ENCODE results near the gene PPM1L. TPM values are rescaled to one million over a fixed set of nuclear protein-coding genes. Genes with fewer than 3 reads are reported as not detected.

Gene PPM1L
- total RNA-seq, 1 donor from 2014 or later = 1.8 TPM

DNA sequence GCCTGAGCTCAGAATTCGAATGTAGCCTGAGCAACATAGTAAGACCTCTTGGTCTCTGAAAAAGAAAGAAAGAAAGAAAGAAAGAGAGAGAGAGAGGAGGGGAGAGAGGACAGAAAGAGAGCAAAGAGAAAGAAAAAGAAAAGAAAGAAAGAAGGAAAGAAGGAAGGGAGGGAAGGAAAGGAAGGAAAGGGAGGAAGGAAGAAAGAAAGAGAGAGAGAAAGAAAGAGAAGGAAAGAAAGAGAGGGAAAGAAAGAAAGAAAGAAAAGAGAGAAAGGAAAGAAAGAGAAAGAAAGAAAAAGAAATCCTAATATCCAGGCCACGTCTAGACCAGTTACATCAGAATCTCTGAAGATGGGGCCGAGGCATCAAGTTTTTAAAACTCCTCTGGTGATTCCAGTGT, 50.7 kb downstream of the PPM1L start:
- no peak for DNase-seq (ENCODE audit: low read depth, low spot score)

DNA sequence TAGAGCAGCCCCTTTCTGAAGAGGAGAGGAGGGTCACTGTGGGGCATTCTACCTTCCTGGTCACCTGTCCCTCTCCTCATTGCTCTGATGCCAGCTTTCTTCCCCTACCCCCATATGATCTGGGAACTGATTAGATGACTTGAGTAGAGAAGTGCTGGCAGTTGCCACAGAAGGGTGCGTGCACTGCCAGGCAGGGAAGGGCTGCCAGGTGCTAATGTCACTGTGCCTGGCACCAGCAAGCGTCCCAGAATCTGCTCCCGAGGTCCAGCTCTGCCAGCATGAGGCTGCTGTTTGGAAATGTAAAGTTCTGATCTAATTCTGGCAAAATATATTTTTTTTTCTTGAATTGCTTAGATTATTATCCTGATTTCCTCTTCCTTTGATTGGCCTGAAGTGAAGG, 52.8 kb downstream of the PPM1L start:
- no peak for DNase-seq (ENCODE audit: low read depth, low spot score)

DNA sequence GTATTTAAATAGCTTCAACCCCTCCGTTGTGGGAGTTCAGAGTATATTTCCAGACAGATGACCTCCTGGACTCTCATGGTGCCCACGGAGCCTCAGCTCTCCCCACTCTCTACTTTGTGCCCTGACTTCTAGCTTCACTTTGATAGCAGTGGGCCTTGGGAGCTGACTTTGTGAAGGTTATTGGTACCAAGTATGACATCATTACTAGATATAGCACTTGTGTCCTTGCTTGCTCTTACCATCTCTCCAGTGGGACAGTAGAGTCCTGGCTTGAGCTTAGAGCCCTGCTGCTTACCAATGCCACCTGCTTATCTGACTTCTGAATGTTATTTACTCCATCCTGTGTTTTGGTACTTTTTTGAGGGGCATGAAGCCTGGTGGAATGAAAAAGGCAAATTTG, 53.4 kb downstream of the PPM1L start:
- DNase-seq (ENCODE audit: low read depth, low spot score) = no peak

DNA sequence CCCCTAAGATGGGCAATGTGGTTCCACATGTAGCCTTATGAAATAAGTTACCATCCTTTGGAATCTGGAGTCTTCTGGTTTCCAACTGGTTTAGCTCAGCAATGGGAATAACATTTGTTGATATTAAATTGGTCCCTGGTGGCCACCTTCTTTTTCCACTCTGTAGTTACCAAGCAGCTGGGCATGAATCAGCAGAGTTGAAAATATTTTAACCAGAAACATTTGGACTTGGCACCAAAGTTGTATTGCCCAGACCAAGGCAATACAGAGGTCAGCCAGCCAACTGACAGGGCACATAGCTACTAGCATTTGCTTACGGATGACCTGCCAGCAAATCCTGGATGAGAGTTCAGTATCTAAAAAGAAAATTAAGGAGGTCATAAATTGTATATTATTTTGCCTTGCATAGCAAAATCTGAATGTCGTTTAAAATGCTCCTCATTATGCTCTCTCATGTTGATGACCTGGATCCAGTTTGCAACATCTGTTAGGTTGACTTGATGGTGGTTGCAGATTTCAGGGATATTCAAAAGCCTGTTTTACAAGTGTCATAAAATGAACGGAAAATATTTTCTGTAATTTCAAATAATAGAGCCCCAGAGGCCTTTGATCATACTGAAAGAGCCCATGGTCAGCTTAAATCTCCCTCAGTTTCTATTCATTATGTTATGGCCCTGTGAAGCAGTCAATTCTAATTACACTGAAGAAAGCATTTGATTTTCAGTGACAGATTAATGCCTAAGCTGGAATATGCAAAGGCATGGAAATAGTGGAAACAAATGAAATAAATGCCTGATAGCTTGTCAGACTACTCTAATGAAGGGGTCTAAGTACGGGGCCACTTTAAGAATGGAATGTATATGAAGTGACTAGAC, 54.6 kb downstream of the PPM1L start:
- no peak for DNase-seq (ENCODE audit: low read depth, low spot score)

DNA sequence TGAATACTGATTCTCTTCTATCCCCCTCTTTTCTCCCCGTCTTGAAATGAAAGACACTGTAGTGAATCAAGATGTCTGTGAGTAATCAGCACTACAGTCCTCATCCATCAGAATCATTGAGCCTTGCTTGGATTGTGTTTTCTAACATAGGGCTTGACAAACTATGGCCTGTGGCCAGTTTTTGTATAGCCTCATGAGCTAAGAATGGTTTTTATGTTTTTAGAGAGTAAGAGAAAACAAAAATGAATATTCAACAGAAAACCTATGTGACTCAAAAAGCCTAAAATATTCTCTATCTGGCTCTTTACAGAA, 55.2 kb downstream of the PPM1L start:
- DNase-seq (ENCODE audit: low read depth, low spot score) = no peak

DNA sequence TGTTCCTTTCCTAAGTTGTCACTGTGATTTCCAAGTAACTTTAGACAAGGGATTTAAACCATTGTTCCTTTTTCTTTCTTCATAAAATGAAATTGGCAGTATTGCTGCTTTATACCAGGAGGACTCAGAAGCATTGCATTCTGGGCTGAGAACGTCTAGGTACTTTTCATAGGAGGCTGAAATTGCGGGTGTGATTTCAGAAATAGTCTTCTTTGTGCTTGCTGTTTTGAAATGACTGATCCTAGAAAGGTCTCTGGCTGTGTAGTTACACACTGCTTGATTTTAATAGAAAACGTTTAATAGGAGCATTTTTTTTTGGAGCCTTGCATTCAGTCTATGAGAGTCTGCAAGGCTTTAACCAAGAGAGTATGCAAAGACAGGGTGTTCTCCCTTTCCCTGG, 56.3 kb downstream of the PPM1L start:
- no peak for DNase-seq (ENCODE audit: low read depth, low spot score)

DNA sequence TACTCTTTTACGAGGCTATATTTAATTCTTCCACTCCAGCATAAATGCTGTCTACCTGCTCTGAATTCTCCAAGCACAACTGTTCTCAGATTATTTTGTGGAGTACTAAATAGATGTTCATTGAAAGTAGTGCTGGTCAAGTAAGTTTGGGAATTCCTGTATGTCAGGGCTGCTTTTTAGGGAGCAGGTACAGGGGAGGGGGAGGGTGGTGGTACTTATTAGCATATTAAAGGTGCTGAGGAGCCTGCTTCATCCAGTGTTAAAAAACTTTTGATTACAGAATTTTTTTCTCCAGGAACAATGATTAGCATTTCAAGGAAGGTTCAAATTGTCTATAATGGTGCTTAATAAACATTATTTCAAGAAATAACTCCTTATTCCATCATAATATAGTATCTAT, 59.2 kb downstream of the PPM1L start:
- no peak for DNase-seq (ENCODE audit: low read depth, low spot score)

DNA sequence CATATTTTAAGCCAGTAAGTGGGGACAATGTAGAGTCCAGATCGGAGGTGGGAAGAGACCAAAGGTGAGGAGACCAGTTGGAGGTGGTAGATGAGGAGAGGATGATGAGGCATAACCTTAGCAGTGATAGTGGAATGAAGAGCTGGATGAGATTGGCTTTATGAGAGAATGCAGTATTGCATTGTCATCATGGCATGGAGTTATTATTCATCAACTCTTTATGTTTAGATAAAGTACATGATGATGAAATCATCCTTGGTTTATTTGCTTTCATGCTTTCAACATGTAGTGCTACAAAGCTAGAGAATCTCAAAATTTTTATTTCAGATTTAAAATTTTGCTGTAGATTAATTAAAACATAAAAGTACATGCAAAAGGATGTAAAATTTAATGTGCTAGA, 64.0 kb downstream of the PPM1L start:
- DNase-seq (ENCODE audit: low read depth, low spot score) = no peak

DNA sequence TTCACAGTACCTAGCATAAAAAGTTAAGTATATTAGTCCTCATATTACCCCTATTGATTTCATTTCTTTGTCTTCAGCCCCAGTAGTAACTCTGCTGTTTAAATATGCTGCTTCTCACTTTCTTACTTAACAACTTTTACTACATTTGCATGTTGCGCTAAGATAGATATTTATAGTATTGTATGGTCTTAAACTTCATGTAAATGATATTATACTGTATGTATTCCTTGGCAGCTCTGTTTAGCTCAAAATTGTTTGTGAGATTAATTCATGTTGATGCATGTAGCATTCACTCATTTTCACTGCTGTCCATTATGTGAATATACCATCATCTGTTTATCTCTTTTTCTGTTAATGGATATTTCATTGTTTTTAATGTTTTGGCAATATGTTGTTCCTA, 64.4 kb downstream of the PPM1L start:
- DNase-seq (ENCODE audit: low read depth, low spot score) = no peak

DNA sequence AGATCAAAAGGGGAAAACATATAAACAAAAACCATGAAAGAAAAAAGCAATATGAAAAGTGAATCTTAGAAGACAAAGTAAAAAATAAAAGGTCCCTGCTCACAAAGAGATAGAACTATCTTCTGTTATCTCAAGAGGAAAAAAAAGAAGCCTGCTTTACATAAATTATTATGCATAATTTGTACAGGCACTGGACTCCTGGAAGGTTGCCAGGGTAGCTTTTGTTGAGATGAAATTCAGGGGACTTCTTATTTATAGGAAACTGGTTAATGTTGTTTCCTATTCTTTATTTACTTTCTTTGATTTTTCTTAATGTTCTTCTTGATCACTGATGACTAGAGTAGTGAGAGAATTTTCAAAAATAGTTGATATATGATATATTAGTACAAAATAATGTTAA, 66.9 kb downstream of the PPM1L start:
- no peak for DNase-seq (ENCODE audit: low read depth, low spot score)

DNA sequence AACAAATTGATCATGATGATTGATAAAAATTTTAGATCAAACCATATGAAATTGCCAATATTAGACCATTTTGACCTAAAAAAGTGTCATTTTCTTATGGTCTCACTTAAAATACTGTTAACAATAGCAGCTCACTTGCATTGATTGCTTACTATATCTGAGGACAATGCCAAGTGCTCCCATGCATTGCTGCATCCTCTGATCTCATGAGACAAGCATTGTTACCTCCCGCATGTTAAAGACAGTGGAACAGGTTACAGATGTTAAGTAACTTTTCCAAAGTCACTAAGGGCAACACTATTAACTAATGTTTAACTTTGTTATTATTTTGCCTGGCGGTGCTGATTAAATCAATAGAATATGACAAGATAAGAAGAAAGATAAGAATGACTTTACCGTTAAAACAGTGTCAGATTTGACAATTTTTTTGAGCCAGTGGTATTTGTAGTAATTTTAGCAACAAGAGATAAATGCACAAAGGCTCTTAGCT, 69.3 kb downstream of the PPM1L start:
- DNase-seq (ENCODE audit: low read depth, low spot score) = no peak

DNA sequence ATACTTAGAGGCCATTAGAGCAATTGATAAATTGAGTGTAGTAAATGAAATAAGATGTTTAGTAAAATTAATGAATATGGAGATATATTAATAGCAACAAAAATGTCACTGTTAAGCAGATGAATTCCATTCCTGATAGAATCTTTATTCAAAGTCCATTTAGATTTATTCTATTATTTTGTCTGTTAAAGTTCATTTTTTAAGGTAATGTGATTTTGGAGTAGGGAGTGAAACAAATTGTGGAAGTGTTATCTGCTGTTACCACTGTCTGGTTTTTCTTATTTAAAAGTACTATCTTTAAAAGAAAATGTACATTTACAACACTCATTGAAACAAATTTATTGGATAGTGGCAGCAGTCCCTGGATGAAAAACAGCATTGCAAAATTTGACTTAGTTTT, 70.4 kb downstream of the PPM1L start:
- DNase-seq (ENCODE audit: low read depth, low spot score) = no peak

DNA sequence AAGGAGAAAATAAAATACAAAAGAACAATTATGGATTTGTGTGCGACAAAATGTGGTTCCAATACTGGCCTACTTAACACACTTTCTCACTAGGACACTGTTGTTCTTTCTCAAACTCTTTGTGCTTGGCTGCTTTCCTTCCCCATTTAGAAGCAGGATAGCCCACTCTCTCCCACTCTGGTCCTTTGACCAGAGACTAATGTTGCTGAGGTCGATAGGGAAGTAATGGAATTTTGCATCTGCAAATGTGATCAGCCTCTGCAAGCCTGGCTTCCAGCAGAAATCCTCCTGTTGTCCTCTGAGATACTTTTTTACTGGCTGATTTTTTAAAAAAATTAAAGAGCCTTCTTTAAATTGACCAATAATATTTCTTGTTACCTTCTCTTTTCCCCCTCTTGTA, 71.0 kb downstream of the PPM1L start:
- no peak for DNase-seq (ENCODE audit: low read depth, low spot score)

DNA sequence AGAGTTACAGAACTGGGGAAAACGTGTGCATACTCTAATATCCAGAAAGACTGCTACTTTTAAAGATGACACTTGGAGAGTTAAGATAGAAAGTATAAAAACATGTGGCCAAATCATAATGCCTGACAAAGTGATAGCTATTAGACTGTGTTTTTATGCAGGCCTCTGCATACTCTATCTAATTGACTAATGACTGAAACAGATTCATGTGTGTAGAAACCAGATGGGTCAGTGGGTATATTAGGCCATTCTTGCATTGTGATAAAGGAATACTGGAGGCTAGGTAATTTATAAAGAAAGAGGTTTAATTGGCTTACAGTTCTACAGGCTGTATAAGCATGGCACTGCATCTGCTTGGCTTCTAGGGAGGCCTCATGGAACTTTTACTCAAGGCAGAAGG, 71.5 kb downstream of the PPM1L start:
- DNase-seq (ENCODE audit: low read depth, low spot score) = no peak

DNA sequence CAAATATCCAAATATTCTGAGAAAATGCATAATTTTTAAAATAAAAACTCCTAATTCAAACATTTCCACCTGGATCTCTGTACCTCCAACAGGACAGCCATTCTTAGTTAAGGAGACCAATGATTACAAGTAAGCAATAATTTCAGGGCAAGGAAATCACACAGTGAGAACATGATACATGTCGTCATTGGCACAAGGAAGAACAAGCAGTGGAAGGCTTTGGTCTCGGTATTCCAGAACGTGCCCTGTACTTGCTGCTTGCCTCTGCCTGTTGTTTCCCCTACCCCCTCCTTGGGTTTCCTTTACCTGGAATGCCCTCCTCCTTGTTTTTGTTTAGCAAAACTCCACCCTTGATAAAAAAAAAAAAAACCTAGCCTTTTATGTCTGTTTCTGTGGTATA, 72.8 kb downstream of the PPM1L start:
- DNase-seq (ENCODE audit: low read depth, low spot score) = no peak

DNA sequence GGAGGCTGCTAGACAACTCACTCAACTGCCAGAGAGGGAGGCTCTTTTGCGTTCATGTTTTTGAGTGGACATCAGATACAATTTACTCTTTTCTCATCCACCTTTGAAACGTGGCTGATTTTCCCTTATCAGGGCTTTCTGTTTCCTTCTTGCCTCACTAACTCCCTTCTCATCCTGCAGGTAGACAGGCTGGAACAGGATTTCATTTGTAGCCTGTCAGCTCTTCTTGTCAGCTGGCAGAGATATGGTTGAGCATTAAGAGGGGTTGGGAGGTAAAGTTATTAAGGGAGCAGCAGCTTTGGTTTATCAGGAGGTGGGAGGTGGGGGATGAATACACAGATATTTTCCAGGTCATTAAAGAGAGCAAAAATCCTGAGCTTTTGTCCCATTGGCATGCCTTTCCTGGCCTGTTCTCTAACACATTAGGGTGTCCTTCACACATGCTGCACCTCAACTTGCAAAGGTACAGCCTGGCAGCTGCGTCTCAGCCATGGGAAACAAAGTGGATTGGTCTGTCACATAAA, 73.5 kb downstream of the PPM1L start:
- no peak for DNase-seq (ENCODE audit: low read depth, low spot score)

DNA sequence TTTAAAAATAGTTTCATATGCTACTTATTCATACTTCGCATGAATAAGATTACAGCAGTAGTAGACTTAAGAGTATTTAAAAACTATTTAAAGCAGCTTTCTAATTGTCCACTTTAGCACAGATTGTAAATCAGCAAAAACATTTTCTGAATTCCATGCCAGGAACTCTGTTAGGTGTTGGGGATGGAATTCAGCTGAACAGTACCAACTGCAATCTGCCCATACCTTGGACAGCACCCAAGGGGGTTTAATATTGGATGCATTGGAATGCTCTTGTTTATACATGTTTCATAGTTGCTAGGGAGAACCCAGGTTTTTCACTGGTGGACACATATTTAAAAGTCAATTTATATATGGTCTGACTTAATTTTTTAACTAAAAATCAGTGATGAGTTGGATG, 74.8 kb downstream of the PPM1L start:
- no peak for DNase-seq (ENCODE audit: low read depth, low spot score)

DNA sequence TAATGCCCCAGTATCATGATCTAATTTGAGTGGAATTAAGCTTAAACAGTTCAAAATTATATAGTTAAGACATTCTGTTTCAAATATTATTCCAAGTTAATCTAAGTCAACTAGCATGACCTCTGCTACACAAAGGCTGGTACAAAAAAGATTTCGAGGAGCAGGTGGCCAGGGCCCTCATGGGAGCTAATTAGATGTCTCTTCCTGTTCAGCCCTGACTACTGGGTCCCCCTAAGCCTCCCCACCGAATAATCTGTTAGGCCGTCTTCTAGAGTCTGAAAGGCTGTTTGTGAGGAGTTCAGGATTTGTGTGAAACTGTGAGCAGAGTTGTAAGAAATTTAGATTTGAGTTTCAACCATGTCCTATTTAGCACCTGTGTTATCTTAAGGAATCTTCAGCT, 75.4 kb downstream of the PPM1L start:
- no peak for DNase-seq (ENCODE audit: low read depth, low spot score)

DNA sequence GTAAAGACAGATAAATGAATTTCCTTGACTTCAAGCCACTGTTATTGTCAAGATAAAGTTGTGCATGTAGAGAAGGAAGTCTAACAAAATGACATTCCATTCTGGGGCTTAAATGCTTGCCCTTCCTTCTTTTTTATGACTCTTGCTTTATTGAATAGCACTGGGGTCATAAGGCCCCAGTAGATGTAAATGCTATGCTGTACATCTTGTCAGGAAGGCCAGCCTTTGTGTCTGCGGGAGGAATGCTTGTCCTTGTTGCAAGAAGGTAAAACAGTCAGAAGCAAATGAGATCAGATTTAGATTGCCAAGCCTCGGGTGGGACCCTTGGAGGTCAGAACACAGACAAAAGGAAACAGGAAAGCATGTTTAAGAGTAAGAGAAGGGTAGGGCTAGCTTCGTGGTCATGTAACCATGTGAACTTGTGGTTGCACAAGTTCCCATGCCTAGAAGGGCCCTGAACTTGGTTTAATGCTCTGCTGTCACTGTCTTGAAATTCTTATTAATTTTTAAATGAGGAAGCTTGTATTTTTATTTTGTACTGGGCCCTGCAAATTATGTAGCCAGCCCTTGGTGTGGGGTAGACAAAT, 81.5 kb downstream of the PPM1L start:
- no peak for DNase-seq (ENCODE audit: low read depth, low spot score)

DNA sequence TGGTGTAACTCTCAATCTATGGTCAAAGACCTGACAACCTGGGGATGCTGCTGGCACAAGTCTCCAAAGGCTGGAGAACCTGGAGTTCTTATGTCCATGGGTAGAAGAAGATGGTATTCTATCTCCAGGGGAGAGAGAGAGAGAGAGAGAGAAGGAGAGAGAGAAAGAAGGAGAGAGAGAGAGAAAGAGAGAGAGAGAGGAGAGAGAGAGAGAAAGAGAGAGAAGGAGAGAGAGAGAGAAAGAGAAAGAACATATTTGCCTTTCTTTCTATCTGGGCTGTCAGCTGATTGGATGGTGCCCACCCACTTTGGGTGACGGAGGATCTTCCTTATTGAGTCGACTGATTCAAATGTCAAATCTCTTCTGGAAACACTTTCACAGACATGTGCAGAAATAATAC, 84.6 kb downstream of the PPM1L start:
- DNase-seq (ENCODE audit: low read depth, low spot score) = no peak

DNA sequence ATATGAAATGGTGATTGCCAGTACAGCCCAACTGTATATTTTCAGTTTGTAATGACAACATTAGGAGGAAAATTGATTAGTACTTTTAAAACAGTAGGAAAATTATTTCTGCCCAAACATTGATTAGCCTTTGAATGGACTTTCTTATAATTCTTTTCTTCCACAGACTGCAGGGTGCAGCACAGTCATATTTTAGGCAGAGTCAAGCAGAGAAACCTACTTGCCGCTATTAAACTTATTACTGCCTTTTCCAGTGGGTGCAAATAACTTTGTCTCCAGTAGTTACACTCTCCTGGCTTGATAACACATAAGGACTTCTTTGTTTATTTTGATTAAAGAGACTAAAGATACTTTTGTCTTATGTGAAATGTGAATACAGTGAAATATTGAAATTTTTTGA, 85.4 kb downstream of the PPM1L start:
- no peak for DNase-seq (ENCODE audit: low read depth, low spot score)

DNA sequence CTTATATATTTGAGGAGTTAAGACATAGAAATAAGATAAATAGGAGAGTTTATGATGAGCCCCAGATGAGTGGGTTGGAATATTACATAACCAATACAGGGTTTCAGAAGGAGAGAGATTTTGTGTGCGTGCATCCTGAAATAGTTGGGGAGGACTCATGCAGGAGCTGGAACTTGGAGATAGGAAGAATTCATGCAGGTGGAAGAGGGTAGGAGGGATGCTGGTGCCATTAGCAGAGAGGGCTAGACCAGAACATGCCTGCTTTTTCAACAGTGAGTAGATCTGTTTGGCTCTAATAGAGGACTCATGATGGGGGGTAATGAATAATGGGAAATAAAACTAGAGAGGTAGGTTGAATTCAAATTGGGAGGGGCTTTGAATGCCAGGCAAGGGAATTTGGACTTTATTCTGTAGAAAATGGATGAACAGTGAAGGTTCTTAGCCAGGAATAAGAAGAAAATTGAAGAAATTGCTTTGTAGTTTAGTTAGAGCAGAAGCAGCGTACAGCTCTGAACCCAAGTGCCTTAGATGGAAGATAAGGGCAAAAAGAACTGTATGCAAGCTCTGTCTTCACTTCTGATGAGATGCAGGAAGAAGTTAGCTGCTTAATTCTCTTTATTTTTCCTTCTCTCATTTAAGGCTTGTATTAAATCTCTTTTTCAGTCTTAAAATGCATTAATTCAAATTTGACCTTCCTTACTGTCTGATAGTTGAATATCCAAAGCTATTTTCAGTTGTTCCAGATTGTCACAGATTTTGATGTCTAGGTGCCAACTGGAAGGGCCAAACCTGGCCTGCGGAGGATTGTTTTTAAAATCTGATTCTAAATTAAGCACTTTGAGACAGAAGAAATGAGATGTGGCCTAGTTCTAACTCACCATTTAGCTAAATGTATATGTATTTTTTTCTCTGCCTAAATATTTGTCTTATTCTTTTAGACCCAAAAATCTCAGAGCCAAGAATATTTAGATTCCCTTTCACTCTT, 86.3 kb downstream of the PPM1L start:
- DNase-seq (ENCODE audit: low read depth, low spot score) = no peak
